Stimulated activated CD8-positive, alpha-beta memory T cell treated with anti-CD3 and anti-CD28 coated beads, Interleukin-4, amount 100 ng/mL, for 1 hour (primary cell): ENCODE data around the gene BOK.

Experiments used
- DNase-seq, 2 donors: peaks; one replicate each; pipeline ENCODE4 v3.0.0-alpha.2; 2020; ENCODE audit warnings: low read depth in 2 of 2, low spot score in 1 of 2

BOK gene

DNA sequence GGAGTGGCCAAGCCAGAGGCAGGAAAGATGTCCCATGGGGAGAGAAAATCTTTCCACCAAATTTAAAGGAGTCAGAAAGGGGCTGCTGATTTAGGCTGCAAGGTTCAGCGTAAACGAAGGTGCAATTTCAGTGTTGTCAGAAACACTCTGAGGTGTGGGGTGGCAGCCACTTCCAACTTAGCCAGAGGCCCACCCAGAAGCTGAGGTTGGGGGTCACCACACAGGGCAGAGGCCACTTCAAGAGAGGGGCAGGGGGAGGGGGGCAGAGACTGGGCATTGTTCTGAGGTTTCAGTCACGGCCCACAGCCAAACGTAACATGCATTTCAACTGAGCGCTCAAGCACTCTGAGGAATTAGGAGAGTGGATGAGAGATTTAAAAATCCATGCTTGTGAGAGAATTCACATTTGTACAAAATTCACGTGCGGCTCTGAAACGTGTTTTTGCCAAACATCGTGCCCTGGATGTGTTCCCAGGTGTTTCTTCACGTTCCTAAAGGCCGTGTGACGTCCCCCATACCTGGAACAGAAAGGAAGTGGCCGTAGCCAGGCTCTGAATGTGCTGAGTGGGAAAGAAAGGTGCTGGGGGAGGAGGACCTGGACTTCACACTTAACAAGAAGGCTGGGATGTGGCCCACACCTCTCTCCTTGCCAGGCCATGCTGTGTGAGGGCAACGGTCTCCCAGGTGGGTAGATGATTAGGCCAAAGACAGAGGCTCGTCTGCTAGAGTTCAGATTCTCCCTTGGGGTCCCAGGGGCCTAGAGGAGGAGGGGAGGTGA, 19.5 kb upstream of the BOK start:
- DNase-seq = no peak

GRCh38 chr2:241539616-241540374, 18.8 kb upstream of the BOK start:
- DNase-seq = no peak

DNA sequence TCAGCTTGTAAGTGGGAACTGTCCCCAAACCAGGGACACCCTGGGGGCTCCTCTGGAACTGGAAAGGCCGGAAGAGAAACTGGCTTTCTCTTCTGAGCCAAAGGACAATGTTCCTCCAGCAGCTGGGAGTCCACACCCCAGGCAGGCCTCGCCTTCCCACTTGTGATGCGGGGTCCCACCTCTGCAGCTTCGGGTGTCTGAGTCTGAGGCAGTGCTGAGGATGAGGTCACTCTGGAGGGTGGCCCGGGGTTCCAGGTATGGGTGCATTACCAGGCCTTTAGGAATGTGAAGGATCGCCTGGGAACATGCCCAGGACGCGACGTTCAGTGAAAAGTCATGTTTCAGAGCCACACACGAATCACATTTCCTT, 18.2 kb upstream of the BOK start:
- DNase-seq = no peak

DNA sequence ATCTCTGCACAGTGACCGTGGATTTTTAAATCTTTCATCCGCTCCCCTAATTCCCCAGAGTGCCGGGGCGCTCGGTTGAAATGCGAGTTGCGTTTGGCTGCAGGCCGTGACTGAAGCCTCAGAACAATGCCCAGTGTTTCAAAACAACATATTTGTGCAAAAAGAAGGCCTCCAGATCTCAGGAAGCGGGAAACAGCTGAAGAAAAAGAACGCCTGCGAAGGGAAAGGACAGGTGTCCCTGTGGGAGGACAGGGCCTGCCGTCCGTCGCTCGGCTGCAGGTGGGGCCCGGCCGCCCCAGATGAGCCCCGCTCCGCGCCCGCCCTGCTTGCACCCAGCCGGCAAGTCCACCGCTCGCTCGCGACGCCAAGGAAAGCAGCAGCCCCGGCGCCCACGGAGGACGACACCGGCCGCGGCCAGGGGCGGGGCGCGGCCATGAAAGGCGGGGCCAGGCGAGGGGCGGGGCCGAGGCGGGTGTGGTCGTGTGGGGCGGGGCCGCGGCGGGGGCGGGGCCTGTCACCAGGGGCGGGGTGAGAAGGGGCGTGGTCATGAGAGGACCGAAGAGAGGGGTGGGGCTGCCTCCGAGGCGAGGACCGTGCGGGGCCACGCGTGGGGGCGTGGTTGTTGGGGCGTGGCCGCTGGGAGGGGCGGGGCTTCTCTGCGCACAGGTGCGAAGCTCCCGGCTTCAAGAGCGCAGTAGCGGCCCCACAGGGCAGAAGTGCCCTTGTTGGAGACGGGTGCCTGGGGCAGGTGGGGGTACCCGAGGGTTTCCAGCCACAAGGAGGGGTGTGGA, 17.6 kb upstream of the BOK start:
- DNase-seq = peak; percentile 16 to 37

- no peak for DNase-seq
Measured at GRCh38 chr2:241541564-241542277, 16.8 kb upstream of the BOK start.

GRCh38 chr2:241542278-241542605, 16.3 kb upstream of the BOK start:
- DNase-seq = no peak

DNA sequence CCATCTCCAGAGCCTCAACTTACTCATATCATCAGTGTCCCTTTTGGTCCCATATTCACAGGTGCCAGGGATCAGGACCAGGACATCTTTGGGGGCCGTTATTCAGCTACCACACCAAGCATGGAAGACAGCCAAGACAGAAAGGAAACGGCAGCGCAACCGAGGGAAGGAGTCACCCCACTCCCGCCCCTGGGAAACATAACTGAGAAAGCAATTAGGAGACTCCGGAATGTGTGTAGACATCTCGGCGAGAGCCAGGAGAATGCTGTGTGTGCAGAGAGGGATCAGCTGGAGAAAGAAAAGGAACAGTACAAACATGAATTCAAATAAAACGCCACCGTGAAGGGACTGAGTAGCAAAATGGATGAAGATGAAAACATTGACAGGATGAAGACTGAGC, 13.4 kb upstream of the BOK start:
- no peak for DNase-seq

- DNase-seq = no peak
Measured at GRCh38 chr2:241545523-241546473, 12.7 kb upstream of the BOK start.

GRCh38 chr2:241546771-241547498, 11.6 kb upstream of the BOK start:
- DNase-seq = no peak

DNA sequence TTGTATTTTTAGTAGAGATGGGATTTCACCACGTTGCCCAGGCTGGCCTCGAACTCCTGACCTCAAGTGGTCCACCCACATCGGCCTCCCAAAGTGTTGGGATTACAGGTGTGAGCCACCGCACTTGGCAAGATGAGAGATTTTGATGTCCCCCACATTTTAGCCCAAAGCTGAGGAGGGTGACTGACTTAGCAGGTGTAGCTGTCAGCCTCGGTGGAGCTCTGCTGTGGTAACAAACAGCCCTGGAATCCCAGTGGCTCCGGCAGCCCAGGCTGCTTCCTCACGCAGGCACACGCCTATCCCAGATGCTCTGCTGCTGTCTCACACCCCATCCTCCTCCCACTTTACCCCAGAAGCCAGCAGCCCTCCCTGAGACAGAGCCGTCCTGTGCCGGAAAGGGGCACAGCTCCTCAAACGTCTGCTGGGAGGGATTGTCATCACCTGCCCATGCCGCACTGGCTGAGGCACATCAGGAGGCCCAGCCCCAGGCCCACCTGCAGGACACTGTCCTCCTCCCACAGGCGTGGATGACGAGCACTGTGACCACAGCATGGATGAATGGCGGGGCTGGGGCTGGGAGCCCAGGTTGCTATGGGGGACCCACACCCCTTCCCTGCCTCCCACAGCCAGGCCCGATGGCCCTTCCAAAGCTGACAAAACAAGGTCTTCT, 10.6 kb upstream of the BOK start:
- DNase-seq = no peak

DNA sequence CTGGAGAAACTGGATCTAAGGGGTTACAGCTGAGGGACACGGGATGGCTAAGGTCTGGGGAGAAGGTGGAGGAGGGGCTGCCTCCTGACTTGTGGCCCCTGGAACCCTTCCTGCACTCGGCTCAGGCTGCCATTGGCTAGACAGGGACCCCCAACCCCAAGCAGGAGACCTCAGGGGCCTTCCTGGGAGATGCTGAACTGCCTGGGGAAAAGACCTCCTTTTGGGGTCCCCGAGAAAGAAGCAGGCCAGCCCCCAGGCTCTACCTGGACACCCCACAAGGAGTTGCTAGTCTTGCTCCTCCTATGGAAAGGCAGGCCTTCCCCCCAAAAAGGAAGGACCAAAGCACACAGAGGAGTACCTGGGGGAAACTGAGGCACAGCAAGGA, 10.1 kb upstream of the BOK start:
- no peak for DNase-seq

- no peak for DNase-seq
Measured at GRCh38 chr2:241550616-241551580, 7.6 kb upstream of the BOK start.

GRCh38 chr2:241551599-241551997, 6.9 kb upstream of the BOK start:
- no peak for DNase-seq

DNA sequence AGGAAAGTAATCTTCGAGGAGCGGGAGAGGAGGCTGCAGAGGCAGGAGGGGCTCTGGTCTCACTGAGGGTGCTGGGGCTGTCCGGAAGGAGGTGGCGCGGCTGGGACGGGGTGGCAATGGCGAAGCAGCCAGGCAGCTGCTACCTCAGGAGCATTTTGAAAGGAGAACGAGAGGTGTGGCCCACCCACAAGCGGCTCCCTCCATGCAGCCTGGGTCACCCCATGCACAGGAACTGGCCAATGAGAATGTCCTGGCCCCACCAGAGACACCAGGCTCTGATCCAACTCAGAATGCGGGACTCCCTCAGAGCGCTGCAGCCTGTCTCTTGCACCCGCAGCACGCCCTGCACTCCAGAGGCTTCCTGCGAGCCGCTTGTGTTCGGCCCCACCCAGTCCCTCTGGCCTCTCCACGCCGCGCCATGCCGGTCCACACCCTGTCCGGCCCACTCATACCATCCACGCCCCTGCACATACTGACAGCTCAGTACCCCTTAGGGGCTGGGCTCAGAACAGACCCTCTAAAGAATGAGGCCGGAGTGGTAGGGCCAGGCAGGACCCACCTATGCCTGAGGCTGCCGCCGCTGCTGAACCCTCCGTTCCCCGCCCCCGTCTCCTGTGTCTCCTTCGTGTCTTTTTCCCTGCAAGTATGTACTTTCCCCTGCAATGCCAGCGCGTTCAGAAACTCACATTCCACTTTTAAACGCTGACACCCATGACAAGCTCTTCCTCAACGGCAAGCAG, 6.4 kb upstream of the BOK start:
- no peak for DNase-seq

- no peak for DNase-seq
Measured at GRCh38 chr2:241553512-241553830, 5.1 kb upstream of the BOK start.

DNA sequence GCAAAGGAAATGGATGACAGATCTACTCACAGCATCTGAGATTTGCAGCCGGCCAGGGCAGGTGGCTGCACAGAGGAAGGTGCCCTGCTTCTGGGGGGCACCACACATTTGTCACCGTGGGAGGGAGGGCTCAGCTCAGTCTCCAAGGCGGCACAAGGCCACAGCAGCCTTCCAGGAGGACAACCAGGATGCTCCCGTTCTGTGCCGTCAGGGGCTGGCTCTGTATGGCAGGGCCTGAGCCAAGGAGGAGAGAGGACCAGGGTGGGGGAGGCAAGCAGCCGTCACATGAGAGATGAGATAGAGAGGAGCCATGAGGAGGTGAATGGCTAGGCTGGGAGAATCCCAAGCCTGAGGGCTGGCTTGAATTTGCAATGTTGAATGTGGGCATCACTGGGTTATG, 4.6 kb upstream of the BOK start:
- DNase-seq = no peak

- DNase-seq = no peak
Measured at GRCh38 chr2:241554610-241555322, 3.8 kb upstream of the BOK start.
